H7 (cell line): ENCODE data around the gene CEMIP. TPM values are rescaled to one million over a fixed set of nuclear protein-coding genes. Genes with fewer than 3 reads are reported as not detected.
A peak's percentile ranks its signal among the peaks of the same experiment; 100 is the strongest.

Source experiments
- DNase-seq: peaks from one replicate; pipeline ENCODE4 v3.0.0; 2012
- H3K27me3 ChIP-seq: 2 replicates; pipeline ENCODE4 v1.6.0; 2011; ENCODE audit warnings: mild to moderate bottlenecking, low read length; ENCODE audit not compliant: control insufficient read depth, insufficient read depth
- H3K36me3 ChIP-seq: replicated peaks from 2 replicates; pipeline ENCODE4 v1.5.1; 2011; ENCODE audit warnings: low read length; ENCODE audit not compliant: control insufficient read depth, insufficient read depth
- H3K4me3 ChIP-seq: 2 replicates; pipeline ENCODE4 v1.5.1; 2011; ENCODE audit warnings: low read depth, mild to moderate bottlenecking, control low read depth, low read length, moderate library complexity; ENCODE audit not compliant: insufficient read depth
- total RNA-seq: library from RNA; depleted of rRNA; stranded (reverse); fragments of >200 nt; shearing (Covaris generic); gene quantifications from 2 replicates; pipeline ENCODE4 v1.2.3, GENCODE V29; 2014

CEMIP gene
- total RNA-seq, 1 experiment from 2014 or later, result 0.03 TPM

DNA sequence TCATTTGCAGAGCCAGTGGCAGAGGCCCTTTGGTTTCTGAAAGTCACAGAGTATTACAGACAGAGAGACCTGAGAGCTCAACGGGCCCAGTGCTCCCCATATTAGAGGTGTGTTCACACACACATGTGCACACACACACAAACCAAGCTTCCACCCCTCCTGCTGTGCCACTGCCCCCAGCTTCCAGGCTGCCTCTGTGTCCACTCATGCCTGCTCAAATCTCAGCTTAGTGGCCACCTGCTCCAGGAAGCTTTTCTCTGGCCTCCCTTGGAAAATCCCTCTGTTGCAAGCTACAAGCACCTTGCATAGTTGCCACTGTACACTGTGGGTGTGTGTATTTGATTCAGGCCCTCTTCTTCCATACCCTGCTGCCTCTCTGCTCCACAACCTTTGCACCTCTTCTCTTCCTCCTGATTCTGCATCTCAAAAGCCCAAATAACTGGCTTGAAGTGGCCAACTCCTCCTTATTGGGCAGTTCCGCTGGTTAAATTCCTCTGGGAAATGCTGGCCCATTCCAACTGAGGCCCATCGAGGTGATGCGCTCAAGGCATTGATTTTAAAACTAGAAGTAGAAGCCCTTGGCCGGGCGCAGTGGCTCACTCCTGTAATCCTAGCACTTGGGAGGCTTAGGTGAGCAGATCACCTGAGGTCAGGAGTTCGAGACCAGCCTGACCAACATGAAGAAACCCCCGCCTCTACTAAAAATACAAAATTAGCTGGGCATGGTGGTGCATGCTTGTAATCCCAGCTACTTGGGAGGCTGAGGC lies 187.4 kb downstream of the CEMIP start:
- H3K36me3 ChIP-seq, result no peaks in the 10 kb centered on the region; the same call in 1 of the 2 replicates
- DNase-seq, result no peak
- H3K4me3 ChIP-seq, result no peak overlapping the region
- no peaks in the 10 kb centered on the region for H3K27me3 ChIP-seq

DNA sequence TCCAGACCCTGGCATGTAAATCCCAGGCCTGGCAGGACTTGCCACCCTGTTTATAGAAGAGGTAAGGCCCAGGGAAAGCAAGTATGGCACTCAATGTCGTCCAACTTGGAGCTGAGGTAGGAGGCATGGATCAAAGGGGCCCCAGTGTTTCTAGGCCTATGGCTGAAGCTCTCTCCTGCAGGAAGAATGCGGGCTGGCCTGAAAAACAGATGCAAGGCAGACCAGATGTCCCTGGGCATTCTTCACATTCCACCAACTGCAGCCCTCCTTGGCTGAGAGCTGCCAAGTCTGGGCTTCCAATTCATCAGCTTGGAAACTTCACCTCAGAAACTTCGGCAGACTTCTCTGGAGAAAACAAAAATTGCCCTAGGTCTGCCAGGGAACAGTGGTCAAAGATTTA lies 188.3 kb downstream of the CEMIP start:
- no peak overlapping the region for H3K4me3 ChIP-seq
- H3K27me3 ChIP-seq, result no peaks in the 10 kb centered on the region
- no peaks in the 10 kb centered on the region; the same call in 1 of the 2 replicates for H3K36me3 ChIP-seq
- peak; percentile 56 for DNase-seq

DNA sequence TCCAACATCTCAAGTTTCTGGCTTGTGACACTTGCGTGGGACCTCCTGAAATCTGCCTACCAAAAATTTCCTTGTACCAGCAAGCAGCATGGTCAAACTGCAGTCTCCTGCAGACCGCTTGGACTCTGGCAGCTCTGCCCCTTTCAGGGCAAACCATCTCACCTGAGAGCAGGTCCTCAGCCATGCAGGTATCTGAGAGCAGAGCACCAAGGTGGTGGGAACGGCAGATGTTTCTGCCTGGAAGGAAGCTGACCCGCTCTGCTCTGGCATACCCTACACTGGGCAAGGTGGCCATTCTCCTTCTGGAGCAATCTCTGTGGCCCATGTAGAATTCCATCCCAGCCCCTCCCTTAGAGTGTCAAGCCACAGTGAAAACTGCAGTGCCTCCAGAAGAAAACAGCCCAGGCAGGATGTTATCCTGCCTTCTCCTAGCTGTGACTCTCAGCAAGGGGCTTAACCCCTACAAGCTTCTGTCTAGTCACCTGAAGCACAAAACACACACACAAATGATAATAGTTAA lies 188.9 kb downstream of the CEMIP start:
- no peak for DNase-seq
- H3K27me3 ChIP-seq, result no peaks in the 10 kb centered on the region
- H3K36me3 ChIP-seq, result no peaks in the 10 kb centered on the region; the same call in 1 of the 2 replicates
- no peak overlapping the region for H3K4me3 ChIP-seq

- no peak for DNase-seq
- Histone ChIP-seq H3K4me3 (no peak overlapping the region), H3K36me3 (no peaks in the 10 kb centered on the region; the same call in 1 of the 2 replicates), H3K27me3 (no peaks in the 10 kb centered on the region)
Measured at GRCh38 chr15:80969316-80969715, 190.1 kb downstream of the CEMIP start.

DNA sequence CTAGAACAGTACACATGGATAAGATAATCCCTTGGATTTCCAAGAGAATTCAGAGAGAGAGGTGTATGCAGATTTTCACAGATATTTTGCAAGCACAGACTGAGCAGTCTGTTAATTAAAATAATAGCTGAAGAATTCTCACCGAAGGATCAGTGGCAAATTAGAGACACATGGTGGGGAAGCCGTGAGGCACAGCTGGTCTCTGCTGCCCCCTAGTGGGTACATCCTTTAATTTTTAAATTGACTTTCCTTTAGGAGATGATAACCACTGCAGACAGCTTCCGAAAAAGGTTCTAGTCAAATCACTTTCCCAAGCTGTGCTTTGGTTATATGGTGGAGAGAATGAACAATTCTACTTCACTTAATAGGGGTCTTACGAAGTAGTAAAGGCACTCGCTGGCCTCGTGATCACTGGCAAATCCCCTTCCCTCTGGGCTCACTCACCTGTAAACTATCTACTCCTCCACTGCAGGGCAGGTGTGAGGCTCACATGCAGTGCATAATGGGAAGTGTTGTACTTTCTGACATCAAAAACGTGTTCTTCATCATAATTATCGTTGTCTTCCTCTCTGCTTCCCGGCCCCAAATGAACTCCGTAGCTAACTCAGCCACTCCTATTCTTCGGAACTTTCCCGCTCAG lies 191.0 kb downstream of the CEMIP start:
- DNase-seq, result peak; percentile 53
- no peaks in the 10 kb centered on the region; the same call in 1 of the 2 replicates for H3K36me3 ChIP-seq
- no peaks in the 10 kb centered on the region for H3K27me3 ChIP-seq
- no peak overlapping the region for H3K4me3 ChIP-seq

- Histone ChIP-seq H3K36me3 (no peaks in the 10 kb centered on the region; the same call in 1 of the 2 replicates), H3K27me3 (no peaks in the 10 kb centered on the region), H3K4me3 (no peak overlapping the region)
- no peak for DNase-seq
Measured at GRCh38 chr15:80970658-80971057, 191.5 kb downstream of the CEMIP start.

- DNase-seq, result no peak
- Histone ChIP-seq H3K4me3 (no peak overlapping the region), H3K27me3 (no peaks in the 10 kb centered on the region), H3K36me3 (no peaks in the 10 kb centered on the region; the same call in 1 of the 2 replicates)
Measured at GRCh38 chr15:80971143-80971542, 192.0 kb downstream of the CEMIP start.

DNA sequence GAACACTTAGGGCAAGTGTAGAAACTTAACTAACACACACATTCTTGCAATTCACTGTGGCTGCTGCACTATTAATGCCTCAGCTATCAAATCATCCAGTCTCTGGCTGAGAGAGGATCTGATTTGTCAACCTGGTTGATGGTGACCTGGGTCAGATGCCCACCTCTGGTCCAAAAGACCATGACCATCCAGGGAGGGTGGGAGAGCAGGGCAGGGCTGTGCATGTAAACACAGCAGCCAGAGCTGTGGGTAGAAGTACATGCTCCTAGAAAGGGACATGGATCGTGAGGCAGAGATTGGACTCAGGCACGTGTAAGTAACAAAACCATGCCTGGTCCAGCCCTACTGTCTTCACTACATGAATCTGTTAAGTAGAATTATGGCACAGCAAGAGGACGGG lies 193.1 kb downstream of the CEMIP start:
- no peak for DNase-seq
- H3K27me3 ChIP-seq, result no peaks in the 10 kb centered on the region
- no peaks in the 10 kb centered on the region; the same call in 1 of the 2 replicates for H3K36me3 ChIP-seq
- H3K4me3 ChIP-seq, result no peak overlapping the region

DNA sequence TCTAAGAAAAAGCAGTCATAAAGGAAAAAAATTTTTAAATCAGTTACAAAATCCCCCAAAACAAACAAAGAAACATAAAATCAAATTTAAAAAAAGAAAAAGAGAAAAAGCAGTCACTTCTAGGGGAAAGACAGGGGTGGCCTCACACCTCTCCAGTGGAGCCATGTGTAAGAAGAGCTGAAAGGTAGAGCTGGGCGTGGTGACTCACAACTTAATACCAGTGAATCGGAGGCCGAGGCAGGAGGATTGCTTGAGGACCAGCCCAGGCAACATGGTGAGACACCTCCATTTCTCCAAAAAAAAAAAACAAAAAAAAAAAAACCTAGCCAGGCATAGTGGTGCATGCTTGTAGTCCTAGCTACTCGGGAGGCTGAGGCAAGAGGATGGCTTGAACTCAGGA lies 195.7 kb downstream of the CEMIP start:
- Histone ChIP-seq H3K27me3 (no peaks in the 10 kb centered on the region), H3K36me3 (peaks cover 6% of the 10 kb centered on the region), H3K4me3 (no peak overlapping the region)
- DNase-seq, result no peak

GRCh38 chr15:80976851-80977250 lies 197.7 kb downstream of the CEMIP start:
- H3K4me3 ChIP-seq, result no peak overlapping the region
- no peaks in the 10 kb centered on the region for H3K27me3 ChIP-seq
- DNase-seq, result no peak
- peaks cover 8% of the 10 kb centered on the region for H3K36me3 ChIP-seq

GRCh38 chr15:80977627-80978036 lies 198.5 kb downstream of the CEMIP start:
- Histone ChIP-seq H3K27me3 (no peaks in the 10 kb centered on the region), H3K4me3 (no peak overlapping the region), H3K36me3 (peaks cover 8% of the 10 kb centered on the region)
- DNase-seq, result peak; percentile 82

- H3K36me3 ChIP-seq, result peaks cover 8% of the 10 kb centered on the region
- no peak for DNase-seq
Measured at GRCh38 chr15:80978685-80979329, 199.6 kb downstream of the CEMIP start.

GRCh38 chr15:80979538-80980200 lies 200.5 kb downstream of the CEMIP start:
- H3K36me3 ChIP-seq, result peaks cover 8% of the 10 kb centered on the region
- no peak overlapping the region for H3K4me3 ChIP-seq
- no peaks in the 10 kb centered on the region for H3K27me3 ChIP-seq
- DNase-seq, result no peak

More at GRCh38 chr15:80978685-80979329, 199.6 kb downstream of the CEMIP start:
- no peaks in the 10 kb centered on the region for H3K27me3 ChIP-seq
- H3K4me3 ChIP-seq, result no peak overlapping the region

DNA sequence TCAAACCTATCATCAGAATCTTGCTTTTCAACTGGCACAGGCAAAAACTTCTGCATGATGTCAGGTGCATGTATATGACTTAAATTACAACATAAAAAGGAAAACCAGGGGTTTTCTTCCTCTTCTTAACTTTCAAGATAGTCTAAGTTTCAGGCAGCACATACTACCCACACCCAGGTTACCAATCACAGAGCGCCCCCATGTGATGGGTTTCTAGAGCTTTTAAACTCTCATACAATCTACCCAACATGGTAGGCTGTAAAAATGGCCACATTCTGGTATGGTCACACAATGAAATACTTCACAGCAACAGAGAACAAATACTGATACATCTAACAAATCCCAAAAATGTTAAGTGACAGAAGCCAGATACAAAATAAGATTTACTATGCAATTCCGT lies 203.0 kb downstream of the CEMIP start:
- no peaks in the 10 kb centered on the region for H3K27me3 ChIP-seq
- no peak overlapping the region for H3K4me3 ChIP-seq
- peaks cover 8% of the 10 kb centered on the region for H3K36me3 ChIP-seq
- no peak for DNase-seq
